Measurements from ENCODE around the gene ZFYVE1.
"Not testable (repeated sequence)": the region's sequence is repeated elsewhere in the genome, so short reads cannot be mapped to it uniquely, and the experiment has no call there.

Gene ZFYVE1, protein sequence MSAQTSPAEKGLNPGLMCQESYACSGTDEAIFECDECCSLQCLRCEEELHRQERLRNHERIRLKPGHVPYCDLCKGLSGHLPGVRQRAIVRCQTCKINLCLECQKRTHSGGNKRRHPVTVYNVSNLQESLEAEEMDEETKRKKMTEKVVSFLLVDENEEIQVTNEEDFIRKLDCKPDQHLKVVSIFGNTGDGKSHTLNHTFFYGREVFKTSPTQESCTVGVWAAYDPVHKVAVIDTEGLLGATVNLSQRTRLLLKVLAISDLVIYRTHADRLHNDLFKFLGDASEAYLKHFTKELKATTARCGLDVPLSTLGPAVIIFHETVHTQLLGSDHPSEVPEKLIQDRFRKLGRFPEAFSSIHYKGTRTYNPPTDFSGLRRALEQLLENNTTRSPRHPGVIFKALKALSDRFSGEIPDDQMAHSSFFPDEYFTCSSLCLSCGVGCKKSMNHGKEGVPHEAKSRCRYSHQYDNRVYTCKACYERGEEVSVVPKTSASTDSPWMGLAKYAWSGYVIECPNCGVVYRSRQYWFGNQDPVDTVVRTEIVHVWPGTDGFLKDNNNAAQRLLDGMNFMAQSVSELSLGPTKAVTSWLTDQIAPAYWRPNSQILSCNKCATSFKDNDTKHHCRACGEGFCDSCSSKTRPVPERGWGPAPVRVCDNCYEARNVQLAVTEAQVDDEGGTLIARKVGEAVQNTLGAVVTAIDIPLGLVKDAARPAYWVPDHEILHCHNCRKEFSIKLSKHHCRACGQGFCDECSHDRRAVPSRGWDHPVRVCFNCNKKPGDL

DNA sequence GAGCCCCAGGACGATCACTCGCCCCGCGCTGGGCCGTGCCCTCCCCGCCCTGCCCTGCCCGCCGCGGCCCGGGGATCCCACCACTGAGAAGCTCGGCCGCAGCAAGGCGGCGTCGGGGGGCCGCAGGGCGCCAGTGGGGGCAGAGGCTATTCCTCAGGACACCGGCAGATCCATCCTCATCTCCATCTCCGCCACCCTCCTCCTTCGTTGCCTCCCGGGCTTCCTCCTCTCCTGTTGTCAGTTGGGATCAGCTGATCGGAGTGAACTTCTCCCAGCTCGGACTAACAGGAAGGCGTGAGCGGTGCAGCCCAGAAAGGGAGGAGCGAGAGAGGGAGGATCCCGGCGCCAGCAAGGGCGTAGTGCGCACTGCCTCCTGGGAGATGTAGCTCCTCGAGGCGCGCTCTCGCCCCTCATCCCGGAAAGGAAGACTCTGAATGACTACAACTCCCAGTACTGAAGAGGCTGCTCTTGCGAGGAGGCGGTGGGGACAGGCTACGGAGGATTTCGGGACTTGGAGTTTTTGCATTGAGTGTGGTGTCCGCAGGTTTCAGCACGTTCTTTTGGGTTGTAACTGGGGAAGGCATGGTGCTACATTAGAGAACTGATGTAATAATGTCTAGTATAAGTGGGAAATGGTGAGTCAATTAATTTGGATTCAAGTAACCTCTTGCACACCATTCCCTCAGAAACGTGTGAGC is at the start of gene ZFYVE1:
TSS of gene ZFYVE1 (minus strand) at position 262 of the 698 bp plus-strand sequence. CDS start 2,598 bp downstream, outside the sequence.
- peak; percentile 87 for DNase-seq

DNA sequence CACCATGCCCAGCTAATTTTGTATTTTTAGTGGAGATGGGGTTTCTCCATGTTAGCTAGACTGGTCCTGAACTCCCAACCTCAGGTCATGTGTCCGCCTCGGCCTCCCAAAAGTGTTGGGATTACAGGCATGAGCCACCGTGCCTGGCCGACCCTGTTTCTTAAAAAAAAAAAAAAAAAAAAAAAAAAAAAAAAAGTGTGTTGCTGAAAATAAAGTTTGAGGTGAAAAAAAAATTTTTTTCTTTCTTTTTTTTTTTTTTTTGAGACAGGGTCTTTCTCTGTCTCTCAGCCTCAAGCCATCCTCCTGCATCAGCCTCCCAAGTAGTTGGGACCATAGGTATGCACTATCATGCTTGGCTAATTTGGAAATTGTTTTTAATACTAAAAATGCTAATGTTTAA is 42.7 kb upstream of the ZFYVE1 start:
- no peak for DNase-seq

DNA sequence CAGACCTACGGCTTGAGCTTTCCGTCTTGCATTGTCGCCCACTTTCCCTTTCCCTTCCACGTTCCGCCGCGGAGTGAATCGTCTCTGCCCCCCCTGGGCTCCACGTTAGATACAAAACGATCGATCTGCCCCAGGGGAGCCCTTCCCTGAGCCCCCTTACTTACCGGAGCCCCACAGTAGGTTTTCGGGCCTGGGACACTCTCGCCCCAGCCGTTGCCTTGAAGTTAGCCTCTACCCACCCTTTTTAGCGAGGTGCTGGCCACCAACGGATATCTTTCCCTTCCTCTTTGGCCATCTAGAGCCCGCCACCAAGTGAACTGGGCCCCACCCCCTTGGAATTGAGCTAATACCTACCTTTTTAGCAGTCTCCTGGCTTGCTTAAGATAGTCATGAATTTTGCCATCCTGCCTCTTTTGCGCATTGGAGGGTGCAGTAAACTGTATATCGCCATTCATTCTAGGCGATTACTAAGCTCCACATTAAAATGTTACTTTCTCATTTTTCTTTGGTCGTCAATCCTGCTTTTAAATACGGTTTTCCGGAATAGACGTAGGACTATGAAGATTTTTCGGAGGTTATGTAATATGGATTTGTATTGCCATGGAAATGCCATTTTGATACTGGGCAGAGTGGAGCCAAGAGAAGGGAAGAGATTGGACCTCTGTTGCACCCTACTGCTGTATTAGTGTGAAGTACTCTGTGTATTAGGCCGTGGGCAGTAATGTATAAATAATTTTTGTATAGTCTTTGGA is 32.2 kb upstream of the ZFYVE1 start:
- no peak for DNase-seq

DNA sequence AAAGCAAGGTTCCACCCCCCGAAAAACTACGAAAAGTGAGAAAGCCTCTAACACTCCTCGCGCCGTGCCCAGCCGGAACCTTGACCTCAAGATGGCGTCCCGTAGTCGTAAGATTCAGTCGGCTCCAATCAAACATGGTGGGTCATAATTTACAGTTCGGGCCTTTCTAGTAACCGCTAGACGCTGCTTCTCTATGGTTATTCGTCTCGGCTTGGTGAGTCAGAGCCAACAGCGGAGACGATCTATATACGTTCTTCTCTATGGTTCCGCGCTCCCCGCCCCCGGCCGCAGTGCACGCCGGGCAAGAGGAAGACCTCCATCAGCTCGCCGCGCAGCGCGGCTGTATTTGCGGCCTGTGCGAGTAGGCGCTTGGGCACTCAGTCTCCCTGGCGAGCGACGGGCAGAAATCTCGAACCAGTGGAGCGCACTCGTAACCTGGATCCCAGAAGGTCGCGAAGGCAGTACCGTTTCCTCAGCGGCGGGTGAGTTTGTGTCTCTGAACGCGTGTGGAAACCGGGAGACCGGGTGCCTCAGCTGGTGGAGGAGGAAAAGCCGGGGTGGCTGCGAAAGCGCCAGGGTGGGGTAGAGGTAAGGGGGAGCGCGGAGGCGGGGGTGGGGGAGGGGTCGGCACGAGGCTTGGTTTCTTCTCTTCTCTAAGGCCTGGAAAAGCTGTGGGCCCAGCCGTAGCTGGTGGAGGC is 31.5 kb upstream of the ZFYVE1 start, which contains the start of gene RBM25:
TSS of gene RBM25 (plus strand) at position 311 of the 698 bp plus-strand sequence. CDS start 13,108 bp downstream, outside the sequence.
- peak; percentile 93 for DNase-seq

DNA sequence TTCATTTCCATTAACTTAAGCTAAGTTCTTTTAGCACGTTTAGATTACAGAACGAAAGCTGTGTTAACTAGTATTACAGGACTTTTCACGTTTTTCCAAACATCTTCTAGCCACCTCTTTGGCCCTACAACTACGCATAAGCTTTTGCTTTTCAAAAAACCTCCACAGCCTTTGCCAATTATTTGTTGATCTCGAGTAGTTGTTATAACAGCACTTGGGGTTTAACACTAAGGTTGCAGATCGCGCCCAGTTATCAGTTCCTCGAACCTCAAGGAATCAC is 31.0 kb upstream of the ZFYVE1 start:
- no peak for DNase-seq

DNA sequence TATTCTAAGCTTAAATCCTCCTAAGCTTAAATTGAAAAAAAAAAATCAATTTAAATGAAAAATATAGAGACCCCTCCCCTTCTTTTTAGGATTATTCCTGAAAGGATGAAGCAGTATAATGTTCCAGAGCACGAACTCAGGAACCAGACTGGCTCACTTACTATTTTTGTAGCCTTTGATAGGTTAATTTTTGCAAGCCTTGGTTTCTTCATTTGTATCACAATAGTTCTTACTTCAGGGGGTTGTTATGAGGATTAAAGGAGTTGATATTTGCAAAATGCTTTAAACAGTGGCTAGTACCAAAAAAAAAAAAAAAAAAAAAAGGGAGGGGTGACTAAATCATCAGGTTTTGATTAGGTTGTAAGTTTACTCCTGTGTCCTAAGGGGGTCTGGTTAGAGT is 28.3 kb upstream of the ZFYVE1 start:
- DNase-seq = no peak

DNA sequence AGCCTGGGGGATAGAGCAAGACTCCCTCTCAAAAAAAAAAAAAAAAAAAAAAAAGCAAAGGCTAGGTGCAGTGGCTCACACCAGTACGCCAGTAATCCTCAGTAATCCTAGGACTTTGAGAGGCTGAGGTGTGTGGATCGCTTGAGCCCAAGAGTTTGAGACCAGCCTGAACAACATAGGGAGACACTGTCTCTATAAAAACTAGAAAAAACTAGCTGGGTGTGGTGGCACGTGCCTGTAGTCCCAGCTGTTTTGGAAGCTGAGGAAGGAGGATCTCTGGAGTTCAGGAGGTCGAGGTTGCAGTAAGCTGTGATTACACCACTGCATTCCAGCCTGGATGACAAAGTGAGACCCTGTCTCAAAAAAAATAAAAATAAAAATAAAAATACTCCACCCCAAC is 22.5 kb upstream of the ZFYVE1 start:
- DNase-seq = no peak

DNA sequence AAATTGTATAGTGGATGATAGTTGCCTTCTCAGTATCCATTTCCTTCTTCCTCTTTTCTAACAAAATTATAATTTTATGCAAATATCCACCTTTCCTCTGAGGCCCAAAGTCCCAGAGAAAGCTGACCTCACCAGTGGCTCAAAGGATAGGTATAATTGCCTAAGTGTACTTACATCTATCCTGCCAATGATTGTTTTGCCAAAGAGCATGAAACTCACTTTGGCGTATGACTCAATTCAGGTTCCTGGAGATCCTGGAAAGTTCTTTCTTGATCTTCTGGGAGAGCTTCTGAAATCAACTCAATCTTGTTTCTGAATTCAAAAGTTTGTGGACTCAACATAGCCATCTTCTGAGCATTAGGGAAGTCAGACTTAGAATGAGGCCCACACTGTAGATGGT is 20.9 kb upstream of the ZFYVE1 start:
- DNase-seq = no peak

DNA sequence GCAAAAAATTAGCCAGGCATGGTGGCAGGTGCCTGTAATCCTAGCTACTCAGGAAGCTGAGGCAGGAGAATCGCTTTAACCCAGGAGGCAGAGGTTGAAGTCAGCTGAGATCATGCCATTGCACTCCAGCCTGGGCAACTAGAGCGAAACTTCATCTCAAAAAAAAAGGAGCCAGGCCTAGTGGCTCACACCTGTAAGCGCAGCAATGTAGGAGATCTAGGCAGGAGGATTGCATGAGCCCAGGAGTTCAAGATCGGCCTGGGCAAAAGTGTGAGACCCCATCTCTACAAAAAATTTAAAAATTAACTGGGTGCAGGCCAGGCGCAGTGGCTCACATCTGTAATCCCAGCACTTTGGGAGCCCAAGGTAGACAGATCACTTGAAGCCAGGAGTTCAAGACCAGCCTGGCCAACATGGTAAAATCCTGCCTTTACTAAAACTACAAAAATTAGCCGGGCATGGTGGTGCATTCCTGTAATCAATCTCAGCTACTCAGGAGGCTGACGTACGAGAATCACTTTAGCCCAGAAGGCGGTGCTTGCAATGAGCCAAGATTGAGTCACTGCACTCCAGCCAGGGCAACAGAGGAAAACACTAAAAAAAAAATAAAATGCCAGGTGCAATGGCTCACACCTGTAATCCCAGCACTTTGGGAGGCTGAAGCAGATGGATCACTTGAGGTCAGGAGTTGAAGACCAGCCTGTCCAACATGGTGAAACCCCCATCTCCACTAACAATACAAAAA is 10.0 kb upstream of the ZFYVE1 start:
- DNase-seq = not testable (repeated sequence)

DNA sequence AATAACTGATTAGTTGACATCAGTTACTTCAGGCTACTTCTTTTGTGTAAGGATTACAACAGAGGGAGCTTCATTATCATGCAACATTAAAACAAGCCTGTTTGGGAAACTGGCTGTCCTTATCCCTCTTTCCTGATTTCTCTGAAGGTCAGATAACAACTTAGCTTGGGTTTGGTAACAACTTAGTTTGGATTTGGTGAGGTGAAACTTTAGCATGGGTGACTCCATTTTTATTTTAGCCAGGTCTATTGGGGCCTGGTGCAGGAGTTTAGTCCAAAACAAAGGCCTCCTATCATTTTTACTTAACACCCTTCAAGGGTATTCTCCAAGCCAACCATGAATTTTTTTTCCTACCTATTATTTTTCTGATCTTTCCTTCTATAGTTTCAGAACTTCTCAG is 1.1 kb upstream of the ZFYVE1 start:
- DNase-seq = no peak

DNA sequence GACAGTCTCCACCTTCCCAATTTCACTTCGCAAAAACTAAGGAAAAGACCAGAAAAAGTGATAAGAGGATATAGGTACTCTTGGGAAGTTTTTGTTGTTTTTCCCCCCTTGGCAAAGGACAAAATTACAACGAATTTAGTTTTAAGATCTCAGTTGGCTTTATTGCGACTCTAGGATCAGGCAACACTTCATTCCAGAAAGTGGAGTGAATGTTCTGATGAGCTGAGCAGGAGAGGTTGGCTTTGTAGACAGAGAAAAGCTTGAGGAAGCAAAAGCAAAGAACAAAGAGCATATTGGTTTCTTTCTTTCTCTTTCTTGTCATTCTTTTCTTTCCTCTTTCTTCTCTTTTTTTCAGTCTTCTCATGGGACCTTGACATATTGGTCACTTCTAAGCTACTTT is 640 bp upstream of the ZFYVE1 start:
- DNase-seq = no peak

DNA sequence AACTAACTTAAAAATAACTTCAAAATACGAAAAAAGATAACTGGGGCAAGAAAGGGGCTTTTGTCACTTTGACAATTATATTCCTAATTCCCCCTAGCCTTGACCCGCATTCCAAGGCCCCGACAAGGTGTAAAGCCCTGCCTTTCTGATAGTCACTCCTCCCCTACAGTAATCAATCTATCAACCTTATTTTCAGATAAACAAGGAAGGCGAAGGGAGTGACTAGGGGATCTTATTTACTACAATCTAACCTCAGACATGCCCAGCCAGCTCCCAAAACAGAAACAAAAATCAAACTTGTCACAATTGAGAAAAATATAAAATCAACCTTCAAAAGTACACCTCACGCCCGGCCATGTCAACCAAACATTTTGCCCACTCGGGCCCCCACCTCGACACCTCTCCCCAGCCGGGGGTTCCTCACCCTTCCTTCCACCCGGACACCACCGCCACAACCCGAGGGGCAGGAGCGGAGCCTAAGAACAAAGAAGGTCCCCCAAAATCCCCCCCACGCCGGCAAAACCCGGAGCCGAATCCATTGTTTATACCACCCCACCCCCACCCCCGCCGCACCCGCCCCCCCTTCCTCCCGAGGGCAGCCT is 562 bp downstream of the ZFYVE1 start:
- DNase-seq = no peak

DNA sequence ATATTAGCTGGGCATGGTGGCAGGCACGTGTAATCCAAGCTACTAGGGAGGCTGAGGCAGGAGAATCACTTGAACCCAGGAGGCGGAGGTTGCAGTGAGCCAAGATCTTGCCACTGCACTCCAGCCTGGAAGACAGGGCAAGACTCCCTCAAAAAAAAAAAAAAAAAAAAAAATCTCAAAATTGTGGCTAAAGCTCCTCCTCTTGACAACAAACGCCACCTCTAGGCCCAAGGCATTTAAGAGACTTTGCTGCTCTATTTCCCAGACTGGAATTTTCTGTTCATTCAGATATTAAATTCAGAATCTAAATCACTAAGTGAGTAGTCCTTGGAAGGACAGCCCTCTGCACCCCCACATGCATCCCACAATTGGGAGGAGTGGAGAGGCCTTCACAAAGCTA is 1.4 kb downstream of the ZFYVE1 start:
- DNase-seq = no peak

DNA sequence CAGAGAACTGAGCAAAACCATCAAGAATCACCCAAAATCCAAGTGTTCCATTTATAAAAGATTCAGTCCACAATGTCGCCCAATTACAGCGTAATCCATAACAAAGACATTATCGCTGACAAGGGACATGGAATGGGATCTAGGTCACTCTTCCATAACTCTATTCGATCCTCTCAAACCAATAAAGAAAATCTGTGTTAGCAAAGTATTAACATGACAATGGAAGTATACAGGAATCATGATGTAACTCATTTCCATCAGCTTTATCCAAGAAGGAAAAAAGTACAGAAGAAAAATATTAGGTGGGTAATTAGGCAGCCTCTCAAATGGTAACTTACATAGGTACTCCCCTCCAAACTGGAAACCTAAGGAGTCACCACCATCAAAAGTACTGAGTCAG is 4.9 kb downstream of the ZFYVE1 start:
- DNase-seq = no peak

DNA sequence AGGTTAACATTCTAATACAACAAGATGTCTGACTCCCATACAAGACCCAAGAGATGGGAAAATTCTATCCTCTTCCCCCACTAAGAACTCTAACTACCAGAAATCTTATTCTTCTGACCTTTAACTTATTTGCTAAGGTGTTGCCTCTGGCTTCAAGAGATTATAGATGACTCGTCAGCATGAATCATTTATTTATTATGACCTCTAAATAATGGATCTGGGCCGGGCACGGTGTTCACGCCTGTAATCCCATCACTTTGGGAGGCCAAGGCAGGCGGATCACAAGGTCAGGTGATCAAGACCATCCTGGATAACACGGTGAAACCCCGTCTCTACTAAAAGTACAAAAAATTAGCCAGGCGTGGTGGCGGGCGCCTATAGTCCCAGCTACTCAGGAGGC is 10.9 kb downstream of the ZFYVE1 start:
- not testable (repeated sequence) for DNase-seq

DNA sequence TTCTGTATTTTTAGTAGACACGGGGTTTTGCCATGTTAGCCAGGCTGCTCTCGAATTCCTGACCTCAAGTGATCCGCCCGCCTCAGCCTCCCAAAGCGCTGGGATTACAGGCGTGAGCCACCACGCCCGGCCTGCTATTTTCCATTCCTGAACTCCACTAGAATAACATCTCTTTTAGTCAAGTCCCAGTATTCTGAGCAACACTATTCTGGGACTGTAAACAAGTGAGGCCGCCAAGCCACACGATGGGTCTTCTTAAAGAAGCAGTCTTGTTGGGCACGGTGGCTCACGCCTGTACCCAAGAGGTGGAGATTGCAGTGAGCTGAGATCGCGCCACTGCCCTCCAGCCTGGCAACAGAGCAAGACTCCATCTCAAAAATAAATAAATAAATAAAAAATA is 11.4 kb downstream of the ZFYVE1 start:
- not testable (repeated sequence) for DNase-seq

DNA sequence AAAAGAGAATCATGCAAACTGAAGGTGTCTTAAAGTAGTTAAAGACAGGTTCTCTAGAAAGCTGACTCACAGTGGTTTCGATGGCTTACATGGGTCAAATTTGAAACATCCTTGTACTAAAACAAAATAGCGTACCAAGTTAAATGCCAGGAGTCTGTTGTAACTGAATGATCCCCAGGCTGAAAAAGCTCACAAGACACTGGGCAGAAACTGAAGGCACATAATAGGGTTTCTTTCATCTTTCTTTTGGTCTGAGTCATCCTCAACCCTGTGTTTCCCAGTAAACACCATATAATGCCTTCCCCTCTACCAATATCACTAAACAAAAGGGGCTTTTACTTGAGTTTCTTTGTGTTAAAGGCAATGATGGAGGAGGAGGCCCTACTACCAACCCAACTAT is 12.8 kb downstream of the ZFYVE1 start:
- no peak for DNase-seq

DNA sequence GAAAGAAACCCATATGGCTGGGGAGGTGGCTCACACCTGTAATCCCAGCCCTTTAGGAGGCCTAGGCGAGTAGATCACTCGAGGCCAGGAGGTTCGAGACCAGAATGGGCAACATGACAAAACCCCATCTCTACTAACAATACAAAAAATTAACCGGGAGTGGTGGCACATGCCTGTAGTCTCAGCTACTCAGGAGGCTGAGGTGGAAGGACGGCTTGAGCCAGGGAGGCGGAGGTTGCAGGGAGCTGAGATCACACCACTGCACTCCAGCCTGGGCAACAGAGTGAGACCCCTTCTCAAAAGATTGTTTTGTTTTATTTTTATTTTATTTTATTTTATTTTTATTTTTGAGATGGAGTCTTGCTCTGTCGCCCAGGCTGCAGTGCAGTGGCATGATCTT is 15.7 kb downstream of the ZFYVE1 start:
- DNase-seq = not testable (repeated sequence)

DNA sequence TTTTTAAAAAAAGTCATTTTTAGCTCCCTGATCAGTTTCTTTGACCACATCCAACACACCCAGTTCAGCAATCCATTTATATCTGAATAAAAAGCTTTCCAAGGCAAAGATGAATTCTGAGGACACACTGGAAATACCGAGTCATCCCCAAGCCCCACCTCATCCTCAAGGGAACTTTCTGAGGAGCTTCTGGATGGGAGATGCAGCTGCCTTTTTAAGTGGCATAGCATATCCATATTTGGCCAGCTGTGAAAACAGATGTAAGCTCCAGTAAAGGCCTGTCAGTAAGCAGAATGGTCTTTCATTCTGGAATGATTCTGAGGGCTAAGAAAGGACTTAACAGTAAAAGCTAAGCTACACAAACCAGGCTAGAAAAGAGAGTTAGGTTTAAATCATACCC is 18.4 kb downstream of the ZFYVE1 start:
- DNase-seq = no peak

DNA sequence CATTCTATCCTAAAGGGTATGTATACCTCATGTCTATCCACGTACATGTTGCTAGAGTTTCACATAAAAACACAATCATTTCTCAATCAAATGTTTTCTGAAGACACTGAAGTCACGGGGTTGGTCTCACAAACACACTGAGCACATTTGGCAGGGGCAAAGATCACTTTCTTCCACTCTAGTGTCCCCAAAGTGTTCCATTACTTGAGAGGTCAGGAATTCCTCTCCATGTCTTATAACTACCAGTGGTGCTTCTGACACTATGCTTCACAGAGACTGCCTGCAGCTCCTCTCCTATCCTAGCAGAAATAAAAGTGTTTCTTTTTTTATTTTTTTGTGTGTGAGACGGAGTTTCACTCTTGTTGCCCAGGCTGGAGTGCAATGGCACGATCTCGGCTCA is 19.1 kb downstream of the ZFYVE1 start:
- no peak for DNase-seq

DNA sequence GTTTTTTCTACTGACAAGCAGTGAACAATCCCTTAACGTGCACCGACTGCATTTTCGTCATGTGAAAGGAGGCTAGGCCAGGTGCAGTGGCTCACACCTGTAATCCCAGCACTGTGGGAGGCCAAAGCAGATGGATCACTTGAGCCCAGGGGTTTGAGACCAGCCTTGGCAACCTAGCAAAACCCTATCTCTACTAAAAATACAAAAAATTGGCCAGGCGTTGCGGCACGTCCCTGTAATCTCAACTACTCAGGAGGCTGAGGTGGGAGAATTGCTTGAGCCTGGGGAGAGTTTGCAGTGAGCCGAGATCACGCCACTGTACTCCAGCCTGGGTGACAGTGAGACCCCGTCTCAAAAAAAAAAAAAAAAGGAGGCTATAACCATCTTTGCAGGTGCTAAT is 22.3 kb downstream of the ZFYVE1 start:
- DNase-seq = not testable (repeated sequence)

Data from activated T-cell treated with anti-CD3 and anti-CD28 coated beads, Interleukin-2, amount 50 U/mL, for 1 hour (primary cell).